ENCODE results near the gene EPHB4. TPM values are rescaled to one million over a fixed set of nuclear protein-coding genes. Genes with fewer than 3 reads are reported as not detected.

The EPHB4 gene
- total RNA-seq, 1 experiment from 2014 or later, result 135 TPM

DNA sequence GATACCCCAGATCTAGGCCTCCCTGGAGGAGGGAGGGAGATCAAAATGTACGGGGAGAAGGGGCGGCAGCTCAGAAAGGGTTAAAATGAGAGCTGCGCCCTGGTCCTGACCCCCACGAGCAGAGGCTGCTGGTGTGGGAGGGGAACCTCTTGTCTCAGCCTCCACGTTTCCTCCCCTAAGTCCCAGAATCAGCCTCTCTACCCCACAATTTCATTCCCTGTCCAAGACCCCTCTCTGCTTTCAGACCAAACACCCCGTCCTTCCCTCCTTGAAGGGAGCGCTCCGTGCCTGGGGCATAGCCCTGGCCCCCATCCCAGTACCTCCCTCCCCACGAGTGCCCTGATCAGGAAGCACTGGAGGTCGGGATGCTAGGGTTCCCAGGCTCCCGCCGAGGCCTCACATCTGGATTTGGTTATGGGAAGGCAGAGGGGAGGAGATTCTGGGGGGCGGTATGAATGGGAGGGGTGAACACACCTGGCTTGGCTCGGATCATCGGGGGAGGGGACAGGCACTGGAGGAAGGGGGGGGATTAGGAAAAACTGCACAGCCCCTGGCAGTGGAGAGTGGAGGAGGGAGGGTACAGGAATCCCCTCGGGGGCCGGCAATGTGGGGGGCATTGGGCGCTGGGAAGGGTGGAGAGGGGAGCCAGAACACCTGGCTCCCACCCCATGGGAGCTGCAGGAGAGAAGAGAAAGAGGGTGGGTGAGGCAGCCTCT, 2.7 kb downstream of the EPHB4 start:
- no peaks in the 10 kb centered on the region; the same call in none of the 2 replicates for H3K27me3 Mint-ChIP-seq (ENCODE audit: low read depth)
- H3K27ac ChIP-seq (ENCODE audit: insufficient read length, low read depth, low read length), result no peak overlapping the region
- DNase-seq, result no peak

More for the DNA sequence above, 2.7 kb downstream of the EPHB4 start:
- peaks cover 0 to 2% of the 10 kb centered on the region in 2 experiments; a peak in 2 of 5 replicates for H3K9me3 Mint-ChIP-seq
- peak overlapping the region; percentile 90 to 100 for H3K4me3 Mint-ChIP-seq
- Histone ChIP-seq H3K9me3 (ENCODE audit: control insufficient read depth, low read depth, low read length) (no peaks in the 10 kb centered on the region), H3K79me2 (ENCODE audit: insufficient read depth, low read length) (peaks cover 15% of the 10 kb centered on the region), H3K56ac (ENCODE audit: insufficient read length, low read depth, low read length) (no peak overlapping the region), H4K8ac (replicated peaks; ENCODE audit: insufficient read length, low read depth, low read length) (no peak overlapping the region), H3T11ph (ENCODE audit: low read length) (no peak overlapping the region), H3K9ac (ENCODE audit: extremely low read depth, insufficient read length, low read length) (peak overlapping the region; percentile 85), H2BK5ac (ENCODE audit: insufficient read length, low read length) (no peak overlapping the region), H4K5ac (ENCODE audit: insufficient read length, low read depth, low read length) (no peak overlapping the region), H3K79me1 (ENCODE audit: insufficient read depth, low read depth, low read length, poor library complexity, severe bottlenecking) (peaks cover 21% of the 10 kb centered on the region), H4K20me1 (ENCODE audit: control insufficient read depth, insufficient read depth, insufficient read length) (no peaks in the 10 kb centered on the region), H2AFZ (ENCODE audit: low read length) (no peak overlapping the region), H2BK12ac (ENCODE audit: insufficient read length, low read depth, low read length) (no peak overlapping the region), H3K23me2 (ENCODE audit: insufficient read length, low read depth, low read length, poor library complexity, severe bottlenecking) (peaks cover 16% of the 10 kb centered on the region), H3K4ac (ENCODE audit: low read depth, low read length) (no peak overlapping the region), H3K23ac (ENCODE audit: insufficient read length, low read depth, low read length) (no peak overlapping the region), H2BK15ac (ENCODE audit: low read depth, low read length) (no peak overlapping the region), H2AK5ac (ENCODE audit: insufficient read length, low read length) (no peak overlapping the region), H2BK120ac (ENCODE audit: low read depth, low read length, poor library complexity, severe bottlenecking) (no peak overlapping the region), H3K14ac (ENCODE audit: insufficient read depth, low read length) (no peak overlapping the region), H3K27me3 (ENCODE audit: insufficient read depth, low read length) (no peaks in the 10 kb centered on the region), H2BK20ac (ENCODE audit: low read depth, low read length, poor library complexity, severe bottlenecking) (no peak overlapping the region), H3K4me2 (ENCODE audit: insufficient read depth, insufficient read length, low read length) (peak overlapping the region; percentile 97), H3K4me1 (ENCODE audit: insufficient read depth, low read length) (peaks cover 7% of the 10 kb centered on the region; the same call in 1 of the 2 replicates), H3K18ac (ENCODE audit: insufficient read length, low read depth, low read length) (no peak overlapping the region), H4K91ac (ENCODE audit: insufficient read length, low read depth, low read length) (no peak overlapping the region)
- WGBS (ENCODE audit: extremely low coverage, insufficient read length, low lambda C conversion rate), result no CpG with 5 or more reads among the region's 18 CpGs
- H3K4me1 Mint-ChIP-seq, result peaks cover 22 to 36% of the 10 kb centered on the region in 2 experiments
- peaks cover 40 to 63% (median 62%) of the 10 kb centered on the region in 3 experiments; a peak in 6 of 7 replicates for H3K36me3 Mint-ChIP-seq (ENCODE audit: insufficient read depth in 1 of 3, low read depth in 3 of 3)
- peak overlapping the region in 2 of 3 experiments; percentile 68 to 95; a peak in 4 of 7 replicates for H3K27ac Mint-ChIP-seq
- TF ChIP-seq, protein P1, sequence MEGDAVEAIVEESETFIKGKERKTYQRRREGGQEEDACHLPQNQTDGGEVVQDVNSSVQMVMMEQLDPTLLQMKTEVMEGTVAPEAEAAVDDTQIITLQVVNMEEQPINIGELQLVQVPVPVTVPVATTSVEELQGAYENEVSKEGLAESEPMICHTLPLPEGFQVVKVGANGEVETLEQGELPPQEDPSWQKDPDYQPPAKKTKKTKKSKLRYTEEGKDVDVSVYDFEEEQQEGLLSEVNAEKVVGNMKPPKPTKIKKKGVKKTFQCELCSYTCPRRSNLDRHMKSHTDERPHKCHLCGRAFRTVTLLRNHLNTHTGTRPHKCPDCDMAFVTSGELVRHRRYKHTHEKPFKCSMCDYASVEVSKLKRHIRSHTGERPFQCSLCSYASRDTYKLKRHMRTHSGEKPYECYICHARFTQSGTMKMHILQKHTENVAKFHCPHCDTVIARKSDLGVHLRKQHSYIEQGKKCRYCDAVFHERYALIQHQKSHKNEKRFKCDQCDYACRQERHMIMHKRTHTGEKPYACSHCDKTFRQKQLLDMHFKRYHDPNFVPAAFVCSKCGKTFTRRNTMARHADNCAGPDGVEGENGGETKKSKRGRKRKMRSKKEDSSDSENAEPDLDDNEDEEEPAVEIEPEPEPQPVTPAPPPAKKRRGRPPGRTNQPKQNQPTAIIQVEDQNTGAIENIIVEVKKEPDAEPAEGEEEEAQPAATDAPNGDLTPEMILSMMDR (conservative IDR thresholded peaks at IDR 0.05), result no peak
